GM15510 (cell line): ENCODE measurements around the gene EIF4ENIF1.

Source experiments
- POLR2A ChIP-seq: IDR thresholded peaks from 3 replicates; pipeline ENCODE4 v1.6.1; 2011; ENCODE audit warnings: borderline replicate concordance; ENCODE audit not compliant: insufficient read length; ENCODE audit errors: extremely low read depth

EIF4ENIF1 gene

GRCh38 chr22:31496735-31497146, 7.1 kb upstream of the EIF4ENIF1 start:
- no peak for TF ChIP-seq POLR2A

GRCh38 chr22:31496007-31496734, 6.5 kb upstream of the EIF4ENIF1 start, which contains the start of gene SFI1:
TSS of gene SFI1 (plus strand) at chr22:31496536. CDS start at chr22:31508285, 11,749 bp downstream.
- peak; percentile 57 for TF ChIP-seq POLR2A

- no peak for TF ChIP-seq POLR2A
Observed at GRCh38 chr22:31495343-31495742, 5.7 kb upstream of the EIF4ENIF1 start.

GRCh38 chr22:31492151-31492550, 2.5 kb upstream of the EIF4ENIF1 start:
- no peak for TF ChIP-seq POLR2A

GRCh38 chr22:31491218-31491962, 1.7 kb upstream of the EIF4ENIF1 start:
- TF ChIP-seq POLR2A: no peak

GRCh38 chr22:31490496-31490925, 869 bp upstream of the EIF4ENIF1 start:
- TF ChIP-seq POLR2A: peak; percentile 62

- no peak for TF ChIP-seq POLR2A
Observed at GRCh38 chr22:31488988-31489617, 539 bp downstream of the EIF4ENIF1 start.

GRCh38 chr22:31488346-31488883, 1.2 kb downstream of the EIF4ENIF1 start:
- no peak for TF ChIP-seq POLR2A

GRCh38 chr22:31486951-31487350, 2.7 kb downstream of the EIF4ENIF1 start:
- TF ChIP-seq POLR2A: no peak

- no peak for TF ChIP-seq POLR2A
Observed at GRCh38 chr22:31481129-31481528, 8.5 kb downstream of the EIF4ENIF1 start.

GRCh38 chr22:31477329-31477728, 12.3 kb downstream of the EIF4ENIF1 start:
- TF ChIP-seq POLR2A: no peak

- TF ChIP-seq POLR2A: no peak
Observed at GRCh38 chr22:31475800-31476199, 13.8 kb downstream of the EIF4ENIF1 start.

GRCh38 chr22:31474743-31475142, 14.9 kb downstream of the EIF4ENIF1 start:
- no peak for TF ChIP-seq POLR2A

- TF ChIP-seq POLR2A: no peak
Observed at GRCh38 chr22:31465307-31465706, 24.3 kb downstream of the EIF4ENIF1 start.

- TF ChIP-seq POLR2A: no peak
Observed at GRCh38 chr22:31461699-31462098, 27.9 kb downstream of the EIF4ENIF1 start.
